IMR-90 (cell line): ENCODE data around the gene GNG7. TPM values are rescaled to one million over a fixed set of nuclear protein-coding genes. Genes with fewer than 3 reads are reported as not detected.
A peak's percentile ranks its signal among the peaks of the same experiment; 100 is the strongest.

Experiments
- ATAC-seq: fragments of 200-7000 bp; cut with Tn5 transposase; 2 replicates; pipeline ENCODE4 v1.9.1; 2020; ENCODE audit warnings: low read depth, mild to moderate bottlenecking, moderate library complexity
- BruUV-seq: library from RNA; stranded (reverse); fragments of 400-500 nt; replicated peaks from 2 replicates; lab custom pipeline; 2021; lab: Mats Ljungman, UMichigan
- CTCF ChIA-PET: fragments of 300-600 bp; formaldehyde crosslinking; extraction: SDS; loops from one replicate; lab custom pipeline; 2021; ENCODE audit warnings: antibody characterized with exemption; lab: Yijun Ruan, JAX
- POLR2A ChIA-PET: fragments of 300-600 bp; sonication (Branson Sonifier 250); formaldehyde crosslinking; loops from one replicate; lab custom pipeline; 2022; ENCODE audit warnings: antibody characterized with exemption; ENCODE audit not compliant: unreplicated experiment; lab: Charles Lee
- DNase-seq: peaks from one replicate; pipeline ENCODE4 v3.0.0; 2013
- H2AFZ ChIP-seq: replicated peaks from 2 replicates; pipeline ENCODE3; 2013; ENCODE audit warnings: low read length, mild to moderate bottlenecking; ENCODE audit not compliant: poor library complexity
- H2AK5ac ChIP-seq: 2 replicates; pipeline ENCODE4 v1.6.1; 2013; ENCODE audit warnings: low read depth, low read length, inconsistent platforms
- H2AK9ac ChIP-seq: replicated peaks from 2 replicates; pipeline ENCODE3; 2013; ENCODE audit warnings: mild to moderate bottlenecking, low read depth, low read length, moderate library complexity; ENCODE audit not compliant: poor library complexity
- H2BK120ac ChIP-seq: 2 replicates; pipeline ENCODE4 v1.6.1; 2013; ENCODE audit warnings: low read depth, low read length, inconsistent platforms
- H2BK15ac ChIP-seq: 3 replicates; pipeline ENCODE4 v1.6.1; 2013; ENCODE audit warnings: low read depth, low read length, inconsistent platforms
- H2BK20ac ChIP-seq: 2 replicates; pipeline ENCODE4 v1.6.1; 2013; ENCODE audit warnings: low read depth, mild to moderate bottlenecking, inconsistent platforms, low read length, moderate library complexity
- H2BK5ac ChIP-seq: 2 replicates; pipeline ENCODE4 v1.6.1; 2013; ENCODE audit warnings: mild to moderate bottlenecking, low read depth, low read length, inconsistent platforms; ENCODE audit not compliant: poor library complexity, severe bottlenecking
- H3K14ac ChIP-seq: replicated peaks from 2 replicates; pipeline ENCODE4 v1.6.1; 2013; ENCODE audit warnings: low read depth, low read length, inconsistent platforms
- H3K18ac ChIP-seq: 2 replicates; pipeline ENCODE4 v1.6.1; 2013; ENCODE audit warnings: low read depth, low read length, control low read depth
- H3K23ac ChIP-seq: 2 replicates; pipeline ENCODE4 v1.6.1; 2013; ENCODE audit warnings: low read depth, low read length, inconsistent platforms
- H3K27ac ChIP-seq: 2 replicates; pipeline ENCODE4 v1.5.1; 2013; ENCODE audit warnings: mild to moderate bottlenecking, control low read depth, low read length; ENCODE audit not compliant: insufficient read depth
- H3K27me3 ChIP-seq: 2 replicates; pipeline ENCODE4 v1.6.1; 2013; ENCODE audit warnings: low read length; ENCODE audit not compliant: control insufficient read depth, insufficient read depth
- H3K36me3 ChIP-seq: 2 replicates; pipeline ENCODE4 v1.6.1; 2013; ENCODE audit warnings: low read length, mixed read lengths; ENCODE audit not compliant: control insufficient read depth, insufficient read depth
- H3K4ac ChIP-seq: 2 replicates; pipeline ENCODE4 v1.6.1; 2013; ENCODE audit warnings: low read depth, low read length, inconsistent platforms
- H3K4me1 ChIP-seq: 2 replicates; pipeline ENCODE4 v1.6.1; 2013; ENCODE audit warnings: low read length, mixed read lengths; ENCODE audit not compliant: control insufficient read depth, insufficient read depth
- H3K4me2 ChIP-seq: 2 replicates; pipeline ENCODE4 v1.6.1; 2013; ENCODE audit warnings: low read depth, mild to moderate bottlenecking, control low read depth, low read length, moderate library complexity
- H3K4me3 ChIP-seq: 2 replicates; pipeline ENCODE4 v1.5.1; 2013; ENCODE audit warnings: low read depth, mild to moderate bottlenecking, control low read depth, low read length, moderate library complexity; ENCODE audit not compliant: insufficient read depth
- H3K56ac ChIP-seq: 2 replicates; pipeline ENCODE4 v1.6.1; 2013; ENCODE audit warnings: low read length, inconsistent platforms; ENCODE audit not compliant: insufficient read depth; ENCODE audit errors: extremely low read depth
- H3K79me1 ChIP-seq, 2 experiments: 2 replicates each; pipeline ENCODE4 v1.6.1; 2013; ENCODE audit warnings: low read length in 2 of 2, inconsistent platforms in 1 of 2, low read depth in 1 of 2
- H3K9ac ChIP-seq: 2 replicates; pipeline ENCODE4 v1.6.1; 2013; ENCODE audit warnings: low read depth, low read length, control low read depth
- H3K9me1 ChIP-seq: 2 replicates; pipeline ENCODE4 v1.6.1; 2013; ENCODE audit warnings: low read length, inconsistent platforms; ENCODE audit not compliant: insufficient read depth
- H3K9me3 ChIP-seq: 2 replicates; pipeline ENCODE4 v1.6.1; 2013; ENCODE audit warnings: low read length; ENCODE audit not compliant: control insufficient read depth, insufficient read depth
- H4K20me1 ChIP-seq: 2 replicates; pipeline ENCODE4 v1.6.1; 2013; ENCODE audit warnings: low read length, inconsistent platforms; ENCODE audit not compliant: insufficient read depth
- H4K5ac ChIP-seq: 2 replicates; pipeline ENCODE4 v1.6.1; 2013; ENCODE audit warnings: mild to moderate bottlenecking, low read depth, low read length, control low read depth
- H4K8ac ChIP-seq, 2 experiments: 2 replicates each; pipeline ENCODE4 v1.6.1; 2013; ENCODE audit warnings: low read depth in 2 of 2, low read length in 2 of 2, control low read depth in 1 of 2, inconsistent platforms in 1 of 2
- H4K91ac ChIP-seq: 2 replicates; pipeline ENCODE4 v1.6.1; 2013; ENCODE audit warnings: low read depth, low read length, inconsistent platforms; ENCODE audit not compliant: insufficient read depth
- BHLHE40 ChIP-seq: fragments of 150-350 bp; IDR thresholded peaks from 2 replicates; pipeline ENCODE4 v1.6.1; 2016; ENCODE audit warnings: mild to moderate bottlenecking, low read depth, low read length
- CEBPB ChIP-seq: IDR thresholded peaks from 2 replicates; pipeline ENCODE4 v1.6.1; 2012; ENCODE audit warnings: low read depth, low read length, improper control_type of control experiment
- CHD1 ChIP-seq: IDR thresholded peaks from 2 replicates; pipeline ENCODE4 v1.6.1; 2012; ENCODE audit warnings: low read depth, low read length, improper control_type of control experiment
- FOS ChIP-seq: fragments of 150-350 bp; IDR thresholded peaks from 2 replicates; pipeline ENCODE4 v1.6.1; 2016; ENCODE audit warnings: low read depth, low read length
- MAFK ChIP-seq: IDR thresholded peaks from 2 replicates; pipeline ENCODE4 v1.6.1; 2012; ENCODE audit warnings: low read depth, low read length, improper control_type of control experiment
- MAZ ChIP-seq: IDR thresholded peaks from 2 replicates; pipeline ENCODE4 v1.6.1; 2012; ENCODE audit warnings: low read depth, mild to moderate bottlenecking, low read length, improper control_type of control experiment, moderate library complexity, borderline replicate concordance
- MXI1 ChIP-seq: IDR thresholded peaks from 2 replicates; pipeline ENCODE4 v1.6.1; 2012; ENCODE audit warnings: low read depth, mild to moderate bottlenecking, low read length, moderate library complexity, borderline replicate concordance
- NFE2L2 ChIP-seq: fragments of 150-350 bp; IDR thresholded peaks from 2 replicates; pipeline ENCODE4 v1.6.1; 2016; ENCODE audit warnings: low read depth, mild to moderate bottlenecking, low read length
- POLR2A ChIP-seq: IDR thresholded peaks from 2 replicates; pipeline ENCODE4 v1.6.1; 2012; ENCODE audit warnings: mild to moderate bottlenecking, low read depth, low read length
- RAD21 ChIP-seq: IDR thresholded peaks from 2 replicates; pipeline ENCODE4 v1.6.1; 2012; ENCODE audit warnings: low read length, improper control_type of control experiment
- RCOR1 ChIP-seq: IDR thresholded peaks from 2 replicates; pipeline ENCODE4 v1.6.1; 2012; ENCODE audit warnings: mild to moderate bottlenecking, low read length, improper control_type of control experiment; ENCODE audit not compliant: insufficient replicate concordance
- RFX5 ChIP-seq: IDR thresholded peaks from 2 replicates; pipeline ENCODE4 v1.8.0; 2012; ENCODE audit warnings: low read depth, mild to moderate bottlenecking, low read length, moderate library complexity
- SMC3 ChIP-seq: fragments of 150-350 bp; IDR thresholded peaks from 2 replicates; pipeline ENCODE4 v1.6.1; 2016; ENCODE audit warnings: low read depth, mild to moderate bottlenecking, antibody characterized with exemption, low read length, moderate library complexity
- WGBS, 2 experiments: methylation state at CpG; one replicate each; pipeline versions ENCODE4 v1.1.5 to v1.1.7; 2013; ENCODE audit warnings: missing lambda C conversion rate in 2 of 2; ENCODE audit not compliant: insufficient read length in 1 of 2; ENCODE audit errors: extremely low coverage in 2 of 2; 5-methylcytosine and 5-hydroxymethylcytosine counted together
- dilution Hi-C: fragments of 300-500 bp; cut with HindIII; formaldehyde crosslinking; loops from one replicate; pipeline ENCODE4 v1.14.3; 2018; ENCODE audit warnings: low sequenced_read_pairs; ENCODE audit not compliant: unreplicated experiment
- in situ Hi-C: fragments of 300-500 bp; cut with MboI; formaldehyde crosslinking; loops from 3 replicates; pipeline ENCODE4 v1.14.3; 2019; ENCODE audit warnings: low sequenced_read_pairs, inconsistent platforms, mixed read lengths
- intact Hi-C: fragments of 100-400 bp; cut with micrococcal nuclease; formaldehyde crosslinking; loops from 2 replicates; pipeline ENCODE4 v1.10.0; 2022
- polyA plus RNA-seq, 3 experiments: library from polyadenylated mRNA; depleted of rRNA; stranded (reverse); fragments of >200 nt; gene quantifications; 2 replicates each; pipeline ENCODE4 v1.2.3, GENCODE V29; 2012; ENCODE audit warnings: low replicate concordance in 1 of 3
- total RNA-seq: library from RNA; depleted of rRNA; stranded (reverse); fragments of >200 nt; gene quantifications from 2 replicates; pipeline ENCODE4 v1.2.3, GENCODE V29; 2012
- TF ChIP-seq, protein P1 (sequence below): conservative IDR thresholded peaks from 2 replicates; pipeline ENCODE4 v1.5.1; 2012; ENCODE audit warnings: mild to moderate bottlenecking, low read depth, low read length, improper control_type of control experiment
- TF ChIP-seq, protein P2 (sequence below): fragments of 150-350 bp; IDR thresholded peaks from 2 replicates; pipeline ENCODE4 v1.6.1; 2017; ENCODE audit warnings: mild to moderate bottlenecking, antibody characterized with exemption, low read length, low read depth
- TF ChIP-seq, protein P3 (sequence below): fragments of 150-350 bp; IDR thresholded peaks from 2 replicates; pipeline ENCODE4 v1.6.1; 2016; ENCODE audit warnings: low read depth, mild to moderate bottlenecking, low read length, moderate library complexity, borderline replicate concordance

The GNG7 gene
- total and polyA plus RNA-seq, 2 of the 4 experiments (the other 2 are of a cell fraction) = under 0.01 to 0.21 TPM

DNA sequence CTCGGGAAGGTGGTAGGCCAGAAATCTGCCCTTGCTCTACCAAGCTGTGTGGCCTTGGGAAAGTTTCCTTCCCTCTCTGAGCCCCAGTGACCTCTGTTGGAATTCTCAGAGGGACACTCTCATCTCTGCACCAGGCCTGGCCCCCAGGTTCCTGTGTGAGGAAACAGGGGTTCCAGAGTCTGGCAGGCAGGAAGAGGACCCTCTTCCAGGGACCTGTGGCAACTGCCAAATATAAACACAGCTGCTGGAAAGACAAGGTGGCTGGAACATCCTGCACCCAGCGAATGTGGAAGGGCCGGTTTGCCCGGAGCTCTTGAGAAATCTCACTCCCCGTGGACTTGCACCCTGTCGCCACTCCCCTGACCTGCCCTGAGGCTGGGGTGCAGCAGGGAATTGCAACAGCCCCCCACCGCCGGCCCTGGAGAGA lies 173.8 kb downstream of the GNG7 start:
- ATAC-seq (no peak), DNase-seq (no peak)
- peaks cover 4 to 11% of the 10 kb centered on the region in 2 experiments; a peak in 2 of 4 replicates for H3K79me1 ChIP-seq
- H3K4ac ChIP-seq = peak overlapping the region; percentile 94
- in situ Hi-C loops = no loop called here
- peak overlapping the region; percentile 90 for H2BK120ac ChIP-seq
- no peaks in the 10 kb centered on the region for H3K36me3 ChIP-seq
- H3K18ac ChIP-seq = peak overlapping the region; percentile 9; the same call in 1 of the 2 replicates
- H3K9me1 ChIP-seq = peaks cover 11% of the 10 kb centered on the region
- no peaks in the 10 kb centered on the region for H3K27me3 ChIP-seq
- peak overlapping the region; percentile 70 for H2AK5ac ChIP-seq
- no peak overlapping the region for H3K4me2 ChIP-seq
- dilution Hi-C loops = no loop called here
- peak overlapping the region; percentile 66 for H2BK5ac ChIP-seq
- H2AK9ac ChIP-seq = peak overlapping the region; percentile 8
- BruUV-seq = no TSS peak
- H3K9me3 ChIP-seq = no peaks in the 10 kb centered on the region
- peak overlapping the region; percentile 54 for H2AFZ ChIP-seq
- peak overlapping the region; percentile 88; the same call in 2 of the 3 replicates for H2BK15ac ChIP-seq
- peaks cover 20% of the 10 kb centered on the region for H3K4me1 ChIP-seq
- peak overlapping the region; percentile 14; the same call in 1 of the 2 replicates for H3K27ac ChIP-seq
- H4K8ac ChIP-seq = peak overlapping the region; percentile 37 to 70; a peak in 2 of 4 replicates
- peak overlapping the region; percentile 90 for H4K91ac ChIP-seq
- TF ChIP-seq MAFK (no peak), MAZ (no peak), RCOR1 (no peak), FOS (no peak), POLR2A (no peak), BHLHE40 (no peak), NFE2L2 (no peak), CEBPB (no peak), RFX5 (no peak), MXI1 (no peak), RAD21 (no peak), SMC3 (no peak), CHD1 (no peak)
- TF ChIP-seq, protein P1, sequence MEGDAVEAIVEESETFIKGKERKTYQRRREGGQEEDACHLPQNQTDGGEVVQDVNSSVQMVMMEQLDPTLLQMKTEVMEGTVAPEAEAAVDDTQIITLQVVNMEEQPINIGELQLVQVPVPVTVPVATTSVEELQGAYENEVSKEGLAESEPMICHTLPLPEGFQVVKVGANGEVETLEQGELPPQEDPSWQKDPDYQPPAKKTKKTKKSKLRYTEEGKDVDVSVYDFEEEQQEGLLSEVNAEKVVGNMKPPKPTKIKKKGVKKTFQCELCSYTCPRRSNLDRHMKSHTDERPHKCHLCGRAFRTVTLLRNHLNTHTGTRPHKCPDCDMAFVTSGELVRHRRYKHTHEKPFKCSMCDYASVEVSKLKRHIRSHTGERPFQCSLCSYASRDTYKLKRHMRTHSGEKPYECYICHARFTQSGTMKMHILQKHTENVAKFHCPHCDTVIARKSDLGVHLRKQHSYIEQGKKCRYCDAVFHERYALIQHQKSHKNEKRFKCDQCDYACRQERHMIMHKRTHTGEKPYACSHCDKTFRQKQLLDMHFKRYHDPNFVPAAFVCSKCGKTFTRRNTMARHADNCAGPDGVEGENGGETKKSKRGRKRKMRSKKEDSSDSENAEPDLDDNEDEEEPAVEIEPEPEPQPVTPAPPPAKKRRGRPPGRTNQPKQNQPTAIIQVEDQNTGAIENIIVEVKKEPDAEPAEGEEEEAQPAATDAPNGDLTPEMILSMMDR = no peak
- TF ChIP-seq, protein P2, sequence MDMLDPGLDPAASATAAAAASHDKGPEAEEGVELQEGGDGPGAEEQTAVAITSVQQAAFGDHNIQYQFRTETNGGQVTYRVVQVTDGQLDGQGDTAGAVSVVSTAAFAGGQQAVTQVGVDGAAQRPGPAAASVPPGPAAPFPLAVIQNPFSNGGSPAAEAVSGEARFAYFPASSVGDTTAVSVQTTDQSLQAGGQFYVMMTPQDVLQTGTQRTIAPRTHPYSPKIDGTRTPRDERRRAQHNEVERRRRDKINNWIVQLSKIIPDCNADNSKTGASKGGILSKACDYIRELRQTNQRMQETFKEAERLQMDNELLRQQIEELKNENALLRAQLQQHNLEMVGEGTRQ = no peak
- TF ChIP-seq, protein P3, sequence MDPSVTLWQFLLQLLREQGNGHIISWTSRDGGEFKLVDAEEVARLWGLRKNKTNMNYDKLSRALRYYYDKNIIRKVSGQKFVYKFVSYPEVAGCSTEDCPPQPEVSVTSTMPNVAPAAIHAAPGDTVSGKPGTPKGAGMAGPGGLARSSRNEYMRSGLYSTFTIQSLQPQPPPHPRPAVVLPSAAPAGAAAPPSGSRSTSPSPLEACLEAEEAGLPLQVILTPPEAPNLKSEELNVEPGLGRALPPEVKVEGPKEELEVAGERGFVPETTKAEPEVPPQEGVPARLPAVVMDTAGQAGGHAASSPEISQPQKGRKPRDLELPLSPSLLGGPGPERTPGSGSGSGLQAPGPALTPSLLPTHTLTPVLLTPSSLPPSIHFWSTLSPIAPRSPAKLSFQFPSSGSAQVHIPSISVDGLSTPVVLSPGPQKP = no peak
- ChIA-PET CTCF (no interaction called here), POLR2A (no interaction called here)
- H3K9ac ChIP-seq = no peak overlapping the region
- H4K5ac ChIP-seq = 0 out of 2 replicates have a peak overlapping the region, but pooled peaks have one; percentile 21
- H2BK20ac ChIP-seq = peak overlapping the region; percentile 54
- intact Hi-C loops = no loop called here
- H4K20me1 ChIP-seq = no peaks in the 10 kb centered on the region
- H3K4me3 ChIP-seq = no peak overlapping the region
- WGBS, 2 experiments = 38% methylated on average over 4 of the region's 8 CpGs; no CpG with 5 or more reads in 1 of the 2 experiments
- no peak overlapping the region for H3K56ac ChIP-seq
- H3K14ac ChIP-seq = peak overlapping the region; percentile 77
- H3K23ac ChIP-seq = peak overlapping the region; percentile 10
